ENCODE data around the gene ZNF488. TPM values are rescaled to one million over a fixed set of nuclear protein-coding genes. Genes with fewer than 3 reads are reported as not detected.
A peak's percentile ranks its signal among the peaks of the same experiment; 100 is the strongest.
"Not testable (repeated sequence)": the region's sequence is repeated elsewhere in the genome, so short reads cannot be mapped to it uniquely, and the experiment has no call there.

ZNF488 gene
- 1 to 10 TPM; 4.8 to 7.8 (median 5.9) TPM for polyA plus RNA-seq (ENCODE audit: insufficient read length in 4 of 4)

- DNase-seq (ENCODE audit: low read depth in 4 of 4, low spot score in 3 of 4): peak; percentile 63 to 81 (median 72)
These were observed at the start of gene ZNF488 for GRCh38 chr10:47384148-47384921. Gene ZNF488, minus strand, starts transcription at chr10:47384293. Its CDS starts 15,464 bp downstream, at chr10:47368829.

- no peak for DNase-seq (ENCODE audit: low read depth in 4 of 4, low spot score in 3 of 4)
These were observed 41.8 kb upstream of the ZNF488 start for GRCh38 chr10:47425813-47426419.

GRCh38 chr10:47424231-47424630 is 40.1 kb upstream of the ZNF488 start:
- no peak for DNase-seq (ENCODE audit: low read depth in 4 of 4, low spot score in 3 of 4)

- no peak for DNase-seq (ENCODE audit: low read depth in 4 of 4, low spot score in 3 of 4)
These were observed 39.4 kb upstream of the ZNF488 start for GRCh38 chr10:47423476-47423875.

- no peak for DNase-seq (ENCODE audit: low read depth in 4 of 4, low spot score in 3 of 4)
These were observed 37.2 kb upstream of the ZNF488 start for GRCh38 chr10:47421057-47421952.

- no peak for DNase-seq (ENCODE audit: low read depth in 4 of 4, low spot score in 3 of 4)
These were observed 36.4 kb upstream of the ZNF488 start for GRCh38 chr10:47420305-47421056.

- DNase-seq (ENCODE audit: low read depth in 4 of 4, low spot score in 3 of 4): no peak
These were observed 35.3 kb upstream of the ZNF488 start for GRCh38 chr10:47419421-47419820.

GRCh38 chr10:47418966-47419365 is 34.9 kb upstream of the ZNF488 start:
- DNase-seq (ENCODE audit: low read depth in 4 of 4, low spot score in 3 of 4): no peak

GRCh38 chr10:47418321-47418720 is 34.2 kb upstream of the ZNF488 start:
- no peak for DNase-seq (ENCODE audit: low read depth in 4 of 4, low spot score in 3 of 4)

GRCh38 chr10:47416305-47417218 is 32.5 kb upstream of the ZNF488 start:
- not testable (repeated sequence) for DNase-seq (ENCODE audit: low read depth in 4 of 4, low spot score in 3 of 4)

- DNase-seq (ENCODE audit: low read depth in 4 of 4, low spot score in 3 of 4): no peak
These were observed 31.6 kb upstream of the ZNF488 start for GRCh38 chr10:47415520-47416304.

GRCh38 chr10:47414752-47415519 is 30.8 kb upstream of the ZNF488 start:
- DNase-seq (ENCODE audit: low read depth in 4 of 4, low spot score in 3 of 4): no peak

GRCh38 chr10:47414227-47414592 is 30.1 kb upstream of the ZNF488 start:
- no peak for DNase-seq (ENCODE audit: low read depth in 4 of 4, low spot score in 3 of 4)

- DNase-seq (ENCODE audit: low read depth in 4 of 4, low spot score in 3 of 4): no peak
These were observed 29.6 kb upstream of the ZNF488 start for GRCh38 chr10:47413531-47414226.

GRCh38 chr10:47412869-47413268 is 28.8 kb upstream of the ZNF488 start:
- no peak for DNase-seq (ENCODE audit: low read depth in 4 of 4, low spot score in 3 of 4)

GRCh38 chr10:47412177-47412730 is 28.2 kb upstream of the ZNF488 start:
- no peak for DNase-seq (ENCODE audit: low read depth in 4 of 4, low spot score in 3 of 4)

GRCh38 chr10:47410862-47411261 is 26.8 kb upstream of the ZNF488 start:
- DNase-seq (ENCODE audit: low read depth in 4 of 4, low spot score in 3 of 4): no peak

Measured in right renal pelvis (tissue), 4 donors.